ENCODE measurements around the gene EDAR. TPM values are rescaled to one million over a fixed set of nuclear protein-coding genes. Genes with fewer than 3 reads are reported as not detected.

Gene EDAR
- total and polyA plus RNA-seq, 9 of the 15 experiments (the other 6 are each of a cell fraction or from before 2014, with no cell fraction given), result 0.01 TPM; not detected in 8

DNA sequence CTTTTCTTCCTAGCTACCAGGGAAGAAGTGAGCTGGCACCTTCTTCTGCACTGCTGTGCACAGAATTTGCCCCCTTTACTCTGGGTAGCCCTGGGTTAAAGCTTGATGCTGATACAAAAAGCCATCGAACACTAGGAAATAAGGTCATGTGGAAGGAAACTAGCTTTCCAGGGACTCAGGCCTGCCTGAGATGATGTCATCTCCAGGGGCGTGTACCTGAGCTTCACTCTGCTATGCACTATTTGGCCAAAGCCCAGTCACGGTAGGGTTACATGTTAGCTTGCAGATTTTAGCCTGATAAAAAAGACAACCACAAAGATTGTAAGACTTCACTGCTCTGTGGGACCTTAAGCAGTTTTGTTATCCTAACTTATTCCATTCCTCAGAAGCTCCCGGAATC is 20.4 kb downstream of the EDAR start:
- POLR2A ChIA-PET, result interaction anchor here (0.6 to 1.2 kb wide), 3 partner anchors 11 to 41 kb away, joined by 3 to 4 read pairs (median 4); no protein-coding TSS in a partner anchor
- Histone ChIP-seq H3K9ac (ENCODE audit: insufficient read depth in 1 of 2, low read depth in 2 of 2, low read length in 2 of 2) (no peak overlapping the region), H3K4me3 (no peak overlapping the region), H3K4me2 (ENCODE audit: insufficient read depth, low read length) (no peak overlapping the region), H3K27ac (ENCODE audit: extremely low read depth, low read depth, low read length) (no peak overlapping the region), H2AFZ (ENCODE audit: low read depth, low read length) (no peak overlapping the region), H3K79me2 (ENCODE audit: control insufficient read depth, insufficient read depth, low read length) (no peaks in the 10 kb centered on the region), H3K36me3 (ENCODE audit: control insufficient read depth, insufficient read depth, low read length) (no peaks in the 10 kb centered on the region), H3K27me3 (ENCODE audit: control insufficient read depth in 2 of 2, insufficient read depth in 2 of 2, low read length in 2 of 2) (peaks cover 21 to 59% of the 10 kb centered on the region in 2 experiments), H3K9me1 (ENCODE audit: control insufficient read depth, insufficient read depth, low read length) (peaks cover 6% of the 10 kb centered on the region), H3K4me1 (replicated peaks in 1 of 2; ENCODE audit: control insufficient read depth in 2 of 2, insufficient read depth in 2 of 2, low read length in 2 of 2) (no peaks in the 10 kb centered on the region), H4K20me1 (replicated peaks; ENCODE audit: control insufficient read depth, insufficient read depth, low read length) (no peaks in the 10 kb centered on the region), H3K9me3 (replicated peaks; ENCODE audit: control insufficient read depth, insufficient read depth, low read depth, low read length) (no peaks in the 10 kb centered on the region)
- no peak for FAIRE-seq
- TF ChIP-seq JUND (IDR thresholded peaks at IDR 0.05; ENCODE audit: borderline replicate concordance, low read depth, low read length) (peak; percentile 76), JUND (tag; IDR thresholded peaks at IDR 0.05; ENCODE audit: borderline replicate concordance, low read depth, low read length) (peak; percentile 89), ATF7 (IDR thresholded peaks at IDR 0.05) (peak; percentile 88), GABPB1 (CRISPR knock-in tag; IDR thresholded peaks at IDR 0.05) (no peak), POLR2A (conservative IDR thresholded peaks at IDR 0.05) (no peak), NFE2 (IDR thresholded peaks at IDR 0.05; ENCODE audit: low read depth) (peak; percentile 70), BACH1 (tag; IDR thresholded peaks at IDR 0.05) (peak; percentile 53; the same call in 1 of the 2 replicates), SRSF7 (optimal IDR thresholded peaks at IDR 0.05; ENCODE audit: low read depth, low read length) (no peak), MAFG (tag; conservative IDR thresholded peaks at IDR 0.05) (peak; percentile 56)
- TF ChIP-seq, protein P1, sequence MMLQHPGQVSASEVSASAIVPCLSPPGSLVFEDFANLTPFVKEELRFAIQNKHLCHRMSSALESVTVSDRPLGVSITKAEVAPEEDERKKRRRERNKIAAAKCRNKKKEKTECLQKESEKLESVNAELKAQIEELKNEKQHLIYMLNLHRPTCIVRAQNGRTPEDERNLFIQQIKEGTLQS (IDR thresholded peaks at IDR 0.05), result peak; percentile 83
- TF ChIP-seq, protein P1 (CRISPR knock-in tag; conservative IDR thresholded peaks at IDR 0.05), result no peak
- WGBS (ENCODE audit: insufficient coverage, low coverage, missing lambda C conversion rate), result 1% methylated on average over 4 of the region's 4 CpGs
- BruUV-seq (replicated peaks), result no TSS peak
- in situ Hi-C loops (cut with MboI) (no loop called here), intact Hi-C loops (cut with micrococcal nuclease) (no loop called here)
- peak; percentile 82 for ATAC-seq
- peak in 1 of 4 experiments; percentile 27 for DNase-seq (ENCODE audit: extremely low read depth in 1 of 4, low spot score in 3 of 4)
- CTCF ChIA-PET (ENCODE audit: low intra/inter-chr PET ratio), result no interaction called here

Measured in K562 (cell line).